ENCODE results near the gene CFAP97D1. TPM values are rescaled to one million over a fixed set of nuclear protein-coding genes. Genes with fewer than 3 reads are reported as not detected.
"Not testable (repeated sequence)": the region's sequence is repeated elsewhere in the genome, so short reads cannot be mapped to it uniquely, and the experiment has no call there.

CFAP97D1 gene
- total RNA-seq, 5 donors from 2014 or later (not counting 1 experiment from before 2014, with no cell fraction given) = not detected

DNA sequence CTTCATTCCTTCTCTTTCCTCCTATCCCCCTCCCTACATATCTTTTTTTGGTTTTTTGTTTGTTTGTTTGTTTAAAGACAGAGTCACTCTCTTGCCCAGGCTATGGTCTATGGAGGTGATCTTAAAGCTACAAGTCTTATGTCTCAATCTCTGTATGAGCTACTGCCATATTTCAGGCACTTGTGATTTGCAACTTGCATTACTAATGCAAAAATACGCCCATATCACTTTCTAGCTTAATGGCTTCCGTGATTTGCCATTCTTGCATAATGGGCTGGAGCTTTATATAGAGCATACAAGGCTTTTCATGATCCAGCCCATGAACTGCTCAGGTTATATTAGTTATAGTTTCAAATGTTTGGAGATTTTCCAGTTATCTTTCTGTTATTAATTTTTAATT, 7.5 kb downstream of the CFAP97D1 start:
- Mint-ChIP-seq H3K9me3 (no peaks in the 10 kb centered on the region), H3K27me3 (peaks cover 16 to 21% of the 10 kb centered on the region in 2 donors), H3K36me3 (no peaks in the 10 kb centered on the region), H3K4me1 (peaks cover 3 to 7% (median 5%) of the 10 kb centered on the region in 3 donors), H3K27ac (no peak overlapping the region), H3K4me3 (no peak overlapping the region)
- no peaks in the 10 kb centered on the region for H3K36me3 ChIP-seq (ENCODE audit: control insufficient read depth in 2 of 2, extremely low read depth in 1 of 2, insufficient read depth in 1 of 2, low read length in 1 of 2)
- H3K27ac ChIP-seq (ENCODE audit: low read length) = no peak overlapping the region
- H3K4me1 ChIP-seq (ENCODE audit: control insufficient read depth in 1 of 2, extremely low read depth in 1 of 2, insufficient read depth in 2 of 2, low read length in 2 of 2) = no peaks in the 10 kb centered on the region
- no peak for DNase-seq
- H3K4me3 ChIP-seq (ENCODE audit: control insufficient read depth in 1 of 2, extremely low read depth in 1 of 2, low read length in 1 of 2) = no peak overlapping the region
- no peak for ATAC-seq (replicated peaks in 1 of 4)
- ChIA-PET POLR2A (no interaction called here), CTCF (no interaction called here)
- WGBS (ENCODE audit: insufficient coverage) = 80% methylated on average over 1 of the region's 2 CpGs
- peaks cover 0 to 15% of the 10 kb centered on the region in 2 experiments for H3K27me3 ChIP-seq (replicated peaks in 1 of 2; ENCODE audit: control insufficient read depth in 2 of 2, extremely low read depth in 1 of 2, insufficient read depth in 2 of 2, low read length in 1 of 2)
- no peaks in the 10 kb centered on the region for H3K9me3 ChIP-seq

DNA sequence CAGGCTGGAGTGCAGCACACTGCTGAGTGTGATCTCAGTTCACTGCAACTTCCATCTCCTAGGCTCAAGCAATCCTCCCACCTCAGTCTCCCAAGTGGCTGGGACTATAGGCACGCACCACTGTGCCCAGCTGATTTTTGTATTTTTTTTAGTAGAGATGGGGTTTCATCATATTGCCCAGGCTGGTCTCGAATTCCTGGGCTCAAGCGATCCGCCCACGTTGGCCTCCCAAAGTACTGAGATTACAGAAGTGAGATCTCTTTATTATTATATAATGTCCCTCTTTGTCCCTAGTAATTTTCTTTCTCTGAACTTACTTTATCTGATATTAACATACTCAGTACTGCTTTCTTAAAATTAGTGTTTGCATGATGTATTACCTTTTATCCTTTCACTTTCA, 8.3 kb downstream of the CFAP97D1 start:
- Histone ChIP-seq H3K27ac (ENCODE audit: low read length) (no peak overlapping the region), H3K36me3 (ENCODE audit: control insufficient read depth in 2 of 2, extremely low read depth in 1 of 2, insufficient read depth in 1 of 2, low read length in 1 of 2) (no peaks in the 10 kb centered on the region), H3K4me3 (ENCODE audit: control insufficient read depth in 1 of 2, extremely low read depth in 1 of 2, low read length in 1 of 2) (no peak overlapping the region), H3K27me3 (replicated peaks in 1 of 2; ENCODE audit: control insufficient read depth in 2 of 2, extremely low read depth in 1 of 2, insufficient read depth in 2 of 2, low read length in 1 of 2) (peaks cover 0 to 11% of the 10 kb centered on the region in 2 experiments), H3K4me1 (ENCODE audit: control insufficient read depth in 1 of 2, extremely low read depth in 1 of 2, insufficient read depth in 2 of 2, low read length in 2 of 2) (no peaks in the 10 kb centered on the region), H3K9me3 (no peaks in the 10 kb centered on the region)
- POLR2A ChIA-PET = interaction anchor here in 1 of 2 donors (0.7 kb wide), 1 partner anchor 1237 kb away, joined by 6 read pairs; no protein-coding TSS in a partner anchor
- CTCF ChIA-PET = no interaction called here
- H3K4me3 Mint-ChIP-seq = no peak overlapping the region
- WGBS (ENCODE audit: insufficient coverage) = 40% methylated on average over 1 of the region's 5 CpGs
- peaks cover 3 to 7% (median 5%) of the 10 kb centered on the region in 3 donors for H3K4me1 Mint-ChIP-seq
- peaks cover 11 to 17% of the 10 kb centered on the region in 2 donors for H3K27me3 Mint-ChIP-seq
- H3K9me3 Mint-ChIP-seq = no peaks in the 10 kb centered on the region
- DNase-seq = no peak
- ATAC-seq (replicated peaks in 1 of 4) = no peak
- no peaks in the 10 kb centered on the region for H3K36me3 Mint-ChIP-seq
- H3K27ac Mint-ChIP-seq = no peak overlapping the region

GRCh38 chr17:43789482-43789881, 9.2 kb downstream of the CFAP97D1 start:
- ATAC-seq (replicated peaks in 1 of 4) (no peak), DNase-seq (no peak)
- POLR2A ChIA-PET = interaction anchor here in 1 of 2 donors (0.7 kb wide), 1 partner anchor 1236 kb away, joined by 6 read pairs; no protein-coding TSS in a partner anchor
- Mint-ChIP-seq H3K27me3 (peaks cover 14% of the 10 kb centered on the region in 2 donors), H3K27ac (no peak overlapping the region), H3K4me1 (peaks cover 3 to 7% (median 5%) of the 10 kb centered on the region in 3 donors), H3K36me3 (no peaks in the 10 kb centered on the region), H3K9me3 (no peaks in the 10 kb centered on the region), H3K4me3 (no peak overlapping the region)
- H3K27ac ChIP-seq (ENCODE audit: low read length) = no peak overlapping the region
- no peak overlapping the region for H3K4me3 ChIP-seq (ENCODE audit: control insufficient read depth in 1 of 2, extremely low read depth in 1 of 2, low read length in 1 of 2)
- H3K27me3 ChIP-seq (replicated peaks in 1 of 2; ENCODE audit: control insufficient read depth in 2 of 2, extremely low read depth in 1 of 2, insufficient read depth in 2 of 2, low read length in 1 of 2) = peaks cover 0 to 11% of the 10 kb centered on the region in 2 experiments
- WGBS (ENCODE audit: insufficient coverage) = no CpG with 5 or more reads among the region's 1 CpG
- CTCF ChIA-PET = no interaction called here
- H3K9me3 ChIP-seq = no peaks in the 10 kb centered on the region
- no peaks in the 10 kb centered on the region for H3K4me1 ChIP-seq (ENCODE audit: control insufficient read depth in 1 of 2, extremely low read depth in 1 of 2, insufficient read depth in 2 of 2, low read length in 2 of 2)
- H3K36me3 ChIP-seq (ENCODE audit: control insufficient read depth in 2 of 2, extremely low read depth in 1 of 2, insufficient read depth in 1 of 2, low read length in 1 of 2) = no peaks in the 10 kb centered on the region

DNA sequence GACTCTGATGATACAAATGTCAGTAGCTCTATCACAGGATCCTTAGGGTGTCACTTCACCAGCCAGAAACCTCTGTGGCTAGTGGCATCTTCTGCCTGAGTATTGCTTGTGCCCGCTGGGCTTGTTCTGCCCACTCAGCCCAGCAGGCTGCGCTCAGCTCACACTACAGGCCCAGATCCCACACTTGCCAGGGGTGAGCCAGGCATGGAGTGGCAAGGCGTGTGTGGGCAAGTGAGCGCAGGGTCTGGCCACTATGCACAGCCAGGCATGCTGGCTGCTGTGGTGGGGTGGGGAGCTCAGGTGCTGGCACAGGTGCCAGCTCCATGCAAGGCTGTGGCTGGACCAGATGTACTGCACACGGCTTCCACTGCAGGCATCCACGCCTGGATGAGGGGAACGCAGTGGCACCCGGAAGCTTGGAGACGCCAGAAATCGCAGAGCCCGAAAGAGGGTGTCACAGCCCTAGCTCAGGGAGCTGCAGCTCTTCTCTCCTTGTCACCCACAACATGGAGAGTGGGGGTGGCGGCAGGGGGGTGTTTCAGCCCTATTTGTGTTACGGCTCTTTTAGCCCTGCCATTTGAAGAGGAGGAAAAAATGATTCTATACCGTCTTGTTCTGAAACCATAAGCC, 10.2 kb downstream of the CFAP97D1 start:
- DNase-seq = no peak
- H3K27me3 Mint-ChIP-seq = peaks cover 13 to 16% of the 10 kb centered on the region in 2 donors
- no peaks in the 10 kb centered on the region for H3K36me3 Mint-ChIP-seq
- Histone ChIP-seq H3K27me3 (replicated peaks in 1 of 2; ENCODE audit: control insufficient read depth in 2 of 2, extremely low read depth in 1 of 2, insufficient read depth in 2 of 2, low read length in 1 of 2) (peaks cover 0 to 11% of the 10 kb centered on the region in 2 experiments), H3K36me3 (ENCODE audit: control insufficient read depth in 2 of 2, extremely low read depth in 1 of 2, insufficient read depth in 1 of 2, low read length in 1 of 2) (no peaks in the 10 kb centered on the region), H3K9me3 (no peaks in the 10 kb centered on the region), H3K4me3 (ENCODE audit: control insufficient read depth in 1 of 2, extremely low read depth in 1 of 2, low read length in 1 of 2) (no peak overlapping the region), H3K27ac (ENCODE audit: low read length) (no peak overlapping the region), H3K4me1 (ENCODE audit: control insufficient read depth in 1 of 2, extremely low read depth in 1 of 2, insufficient read depth in 2 of 2, low read length in 2 of 2) (no peaks in the 10 kb centered on the region)
- POLR2A ChIA-PET = no interaction called here
- 79% methylated on average over 9 of the region's 14 CpGs for WGBS (ENCODE audit: insufficient coverage)
- no peak overlapping the region for H3K27ac Mint-ChIP-seq
- no peaks in the 10 kb centered on the region for H3K9me3 Mint-ChIP-seq
- CTCF ChIA-PET = interaction anchor here in 1 of 2 donors (0.6 kb wide), 1 partner anchor 12 kb away, joined by 3 read pairs; the partner anchor contains the start of gene DUSP3
- no peak overlapping the region for H3K4me3 Mint-ChIP-seq
- no peak for ATAC-seq (replicated peaks in 1 of 4)
- peaks cover 3 to 7% (median 5%) of the 10 kb centered on the region in 3 donors for H3K4me1 Mint-ChIP-seq

DNA sequence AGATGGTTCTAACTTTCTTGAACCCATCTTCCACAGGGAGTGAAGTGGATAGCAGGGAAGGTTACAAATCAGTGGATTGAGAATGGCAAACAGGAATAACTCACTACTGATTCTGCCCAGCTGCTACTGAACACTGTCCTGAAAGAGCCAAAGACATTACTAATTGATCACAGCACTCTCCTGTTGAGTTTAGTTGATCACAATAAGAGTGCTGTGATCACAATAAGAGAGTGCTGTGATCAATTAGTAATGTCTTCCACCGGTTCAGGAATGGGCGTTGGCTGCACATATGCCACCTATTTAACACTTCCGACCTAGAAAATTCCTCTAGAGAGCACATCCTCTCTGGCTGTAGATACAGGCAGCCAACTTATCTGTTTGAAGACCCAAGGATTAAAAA, 11.4 kb downstream of the CFAP97D1 start:
- peaks cover 3 to 7% (median 5%) of the 10 kb centered on the region in 3 donors for H3K4me1 Mint-ChIP-seq
- Histone ChIP-seq H3K27ac (ENCODE audit: low read length) (no peak overlapping the region), H3K4me1 (ENCODE audit: control insufficient read depth in 1 of 2, extremely low read depth in 1 of 2, insufficient read depth in 2 of 2, low read length in 2 of 2) (no peaks in the 10 kb centered on the region), H3K27me3 (replicated peaks in 1 of 2; ENCODE audit: control insufficient read depth in 2 of 2, extremely low read depth in 1 of 2, insufficient read depth in 2 of 2, low read length in 1 of 2) (peaks cover 0 to 11% of the 10 kb centered on the region in 2 experiments), H3K9me3 (no peaks in the 10 kb centered on the region), H3K4me3 (ENCODE audit: control insufficient read depth in 1 of 2, extremely low read depth in 1 of 2, low read length in 1 of 2) (no peak overlapping the region), H3K36me3 (ENCODE audit: control insufficient read depth in 2 of 2, extremely low read depth in 1 of 2, insufficient read depth in 1 of 2, low read length in 1 of 2) (no peaks in the 10 kb centered on the region)
- H3K36me3 Mint-ChIP-seq = no peaks in the 10 kb centered on the region
- ATAC-seq (replicated peaks in 1 of 4) = no peak
- no peak overlapping the region for H3K4me3 Mint-ChIP-seq
- H3K9me3 Mint-ChIP-seq = no peaks in the 10 kb centered on the region
- ChIA-PET CTCF (no interaction called here), POLR2A (no interaction called here)
- no peak overlapping the region for H3K27ac Mint-ChIP-seq
- peaks cover 23 to 25% of the 10 kb centered on the region in 2 donors for H3K27me3 Mint-ChIP-seq
- no CpG with 5 or more reads among the region's 3 CpGs for WGBS (ENCODE audit: insufficient coverage)
- no peak for DNase-seq

GRCh38 chr17:43792668-43793067, 12.4 kb downstream of the CFAP97D1 start:
- ATAC-seq (replicated peaks in 1 of 4) = not testable (repeated sequence)

More at GRCh38 chr17:43792668-43793067, 12.4 kb downstream of the CFAP97D1 start:
- H3K9me3 Mint-ChIP-seq; H3K27ac Mint-ChIP-seq; H3K9me3 ChIP-seq; H3K4me1 Mint-ChIP-seq; CTCF ChIA-PET; H3K36me3 Mint-ChIP-seq; H3K36me3 ChIP-seq (ENCODE audit: control insufficient read depth in 2 of 2, extremely low read depth in 1 of 2, insufficient read depth in 1 of 2, low read length in 1 of 2); H3K27ac ChIP-seq (ENCODE audit: low read length); POLR2A ChIA-PET; H3K4me1 ChIP-seq (ENCODE audit: control insufficient read depth in 1 of 2, extremely low read depth in 1 of 2, insufficient read depth in 2 of 2, low read length in 2 of 2); DNase-seq; H3K4me3 Mint-ChIP-seq; H3K4me3 ChIP-seq (ENCODE audit: control insufficient read depth in 1 of 2, extremely low read depth in 1 of 2, low read length in 1 of 2): not testable (repeated sequence)
- H3K27me3 ChIP-seq (replicated peaks in 1 of 2; ENCODE audit: control insufficient read depth in 2 of 2, extremely low read depth in 1 of 2, insufficient read depth in 2 of 2, low read length in 1 of 2) = peaks cover 0 to 11% of the 10 kb centered on the region in 2 experiments
- peaks cover 31 to 35% of the 10 kb centered on the region in 2 donors for H3K27me3 Mint-ChIP-seq
- WGBS (ENCODE audit: insufficient coverage) = 80% methylated on average over 1 of the region's 4 CpGs
